ENCODE data around the gene SLC35G1. TPM values are rescaled to one million over a fixed set of nuclear protein-coding genes. Genes with fewer than 3 reads are reported as not detected.

Gene SLC35G1
- total RNA-seq, 1 experiment from 2014 or later = 4.1 TPM

DNA sequence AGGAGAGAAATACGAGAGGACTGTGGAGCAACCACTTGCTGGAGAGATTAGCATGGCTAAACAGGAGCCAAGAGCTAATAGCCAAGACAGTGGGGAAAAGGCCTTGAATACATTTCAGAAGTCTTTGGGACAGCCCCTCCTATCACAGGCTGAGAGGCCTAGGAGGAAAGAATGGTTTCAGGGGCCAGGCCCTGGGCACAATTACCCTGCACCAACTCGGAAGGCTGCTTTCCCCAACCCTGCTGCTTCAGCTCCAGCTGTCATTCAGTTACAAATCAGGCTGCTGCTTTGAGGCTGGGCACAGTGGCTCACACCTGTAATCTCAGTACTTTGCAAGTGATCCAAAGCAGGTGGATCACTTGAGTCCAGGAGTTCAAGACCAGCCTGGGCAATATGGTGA lies 32.0 kb upstream of the SLC35G1 start:
- CTCF ChIA-PET = interaction anchor here (0.6 kb wide), 1 partner anchor 582 kb away, joined by 3 read pairs; no protein-coding TSS in a partner anchor
- Histone ChIP-seq H2AFZ (no peak overlapping the region), H3K36me3 (ENCODE audit: low read depth) (no peaks in the 10 kb centered on the region), H3K4me2 (no peak overlapping the region), H3K4me3 (no peak overlapping the region), H3K9me3 (ENCODE audit: insufficient read depth, low read depth) (no peaks in the 10 kb centered on the region), H3K27me3 (ENCODE audit: insufficient read depth, low read depth) (no peaks in the 10 kb centered on the region), H3K9me2 (ENCODE audit: insufficient read depth) (no peaks in the 10 kb centered on the region), H3F3A (ENCODE audit: insufficient read depth, low read depth) (no peaks in the 10 kb centered on the region), H3K27ac (no peak overlapping the region), H4K20me1 (ENCODE audit: insufficient read depth) (no peaks in the 10 kb centered on the region), H3K79me2 (ENCODE audit: low read depth) (no peaks in the 10 kb centered on the region), H3K4me1 (replicated peaks; ENCODE audit: insufficient read depth) (no peaks in the 10 kb centered on the region)
- DNase-seq = no peak
- TF ChIP-seq EZH2 (IDR thresholded peaks at IDR 0.05; ENCODE audit: low read depth) = no peak
- TF ChIP-seq, protein P1, sequence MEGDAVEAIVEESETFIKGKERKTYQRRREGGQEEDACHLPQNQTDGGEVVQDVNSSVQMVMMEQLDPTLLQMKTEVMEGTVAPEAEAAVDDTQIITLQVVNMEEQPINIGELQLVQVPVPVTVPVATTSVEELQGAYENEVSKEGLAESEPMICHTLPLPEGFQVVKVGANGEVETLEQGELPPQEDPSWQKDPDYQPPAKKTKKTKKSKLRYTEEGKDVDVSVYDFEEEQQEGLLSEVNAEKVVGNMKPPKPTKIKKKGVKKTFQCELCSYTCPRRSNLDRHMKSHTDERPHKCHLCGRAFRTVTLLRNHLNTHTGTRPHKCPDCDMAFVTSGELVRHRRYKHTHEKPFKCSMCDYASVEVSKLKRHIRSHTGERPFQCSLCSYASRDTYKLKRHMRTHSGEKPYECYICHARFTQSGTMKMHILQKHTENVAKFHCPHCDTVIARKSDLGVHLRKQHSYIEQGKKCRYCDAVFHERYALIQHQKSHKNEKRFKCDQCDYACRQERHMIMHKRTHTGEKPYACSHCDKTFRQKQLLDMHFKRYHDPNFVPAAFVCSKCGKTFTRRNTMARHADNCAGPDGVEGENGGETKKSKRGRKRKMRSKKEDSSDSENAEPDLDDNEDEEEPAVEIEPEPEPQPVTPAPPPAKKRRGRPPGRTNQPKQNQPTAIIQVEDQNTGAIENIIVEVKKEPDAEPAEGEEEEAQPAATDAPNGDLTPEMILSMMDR (conservative IDR thresholded peaks at IDR 0.05) = no peak
- POLR2A ChIA-PET (ENCODE audit: unreplicated experiment) = no interaction called here
- BruUV-seq (replicated peaks) = no TSS peak
- intact Hi-C loops (cut with micrococcal nuclease; ENCODE audit: unreplicated experiment) = no loop called here

DNA sequence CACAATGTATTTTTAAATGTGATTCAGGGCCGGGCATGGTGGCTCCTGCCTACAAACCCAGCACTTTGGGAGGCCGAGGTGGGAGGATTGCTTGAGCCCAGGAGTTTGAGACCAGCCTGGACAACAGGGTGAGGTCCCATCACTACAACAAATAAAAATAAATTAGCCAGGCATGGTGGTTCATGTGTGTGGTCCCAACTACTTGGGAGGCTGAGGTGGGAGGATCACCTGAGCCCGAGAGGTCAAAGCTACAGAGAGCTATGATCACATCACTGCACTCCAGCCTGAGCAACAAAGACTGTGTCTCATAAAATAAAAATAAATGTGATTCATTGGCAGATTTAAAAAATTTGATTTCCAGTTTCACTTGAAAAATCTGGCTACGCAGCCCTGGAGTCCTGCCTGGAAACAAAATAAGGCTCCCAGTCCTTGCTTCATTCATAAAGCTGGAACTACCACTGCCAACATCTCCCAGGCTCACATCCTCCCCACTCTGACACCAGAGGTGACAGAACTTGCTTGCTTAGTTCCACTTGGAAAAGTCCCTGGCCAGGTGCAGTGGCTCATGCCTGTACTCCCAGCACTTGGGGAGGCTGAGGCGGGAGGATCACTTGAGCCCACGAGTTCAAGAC lies 27.9 kb upstream of the SLC35G1 start:
- TF ChIP-seq, protein P1 (conservative IDR thresholded peaks at IDR 0.05) = no peak
- no peak for TF ChIP-seq EZH2 (IDR thresholded peaks at IDR 0.05; ENCODE audit: low read depth)
- Histone ChIP-seq H4K20me1 (ENCODE audit: insufficient read depth) (no peaks in the 10 kb centered on the region), H3K27me3 (ENCODE audit: insufficient read depth, low read depth) (no peaks in the 10 kb centered on the region), H3K4me1 (replicated peaks; ENCODE audit: insufficient read depth) (no peaks in the 10 kb centered on the region), H3K4me2 (no peak overlapping the region), H3K4me3 (no peak overlapping the region), H3K79me2 (ENCODE audit: low read depth) (no peaks in the 10 kb centered on the region), H3K9me3 (ENCODE audit: insufficient read depth, low read depth) (no peaks in the 10 kb centered on the region), H3K36me3 (ENCODE audit: low read depth) (no peaks in the 10 kb centered on the region), H2AFZ (no peak overlapping the region), H3K27ac (no peak overlapping the region), H3K9me2 (ENCODE audit: insufficient read depth) (no peaks in the 10 kb centered on the region), H3F3A (ENCODE audit: insufficient read depth, low read depth) (no peaks in the 10 kb centered on the region)
- BruUV-seq (replicated peaks) = no TSS peak
- DNase-seq = no peak
- CTCF ChIA-PET = no interaction called here
- intact Hi-C loops (cut with micrococcal nuclease; ENCODE audit: unreplicated experiment) = no loop called here
- POLR2A ChIA-PET (ENCODE audit: unreplicated experiment) = interaction anchor here (0.6 kb wide), 1 partner anchor 176 kb away, joined by 8 read pairs; no protein-coding TSS in a partner anchor

DNA sequence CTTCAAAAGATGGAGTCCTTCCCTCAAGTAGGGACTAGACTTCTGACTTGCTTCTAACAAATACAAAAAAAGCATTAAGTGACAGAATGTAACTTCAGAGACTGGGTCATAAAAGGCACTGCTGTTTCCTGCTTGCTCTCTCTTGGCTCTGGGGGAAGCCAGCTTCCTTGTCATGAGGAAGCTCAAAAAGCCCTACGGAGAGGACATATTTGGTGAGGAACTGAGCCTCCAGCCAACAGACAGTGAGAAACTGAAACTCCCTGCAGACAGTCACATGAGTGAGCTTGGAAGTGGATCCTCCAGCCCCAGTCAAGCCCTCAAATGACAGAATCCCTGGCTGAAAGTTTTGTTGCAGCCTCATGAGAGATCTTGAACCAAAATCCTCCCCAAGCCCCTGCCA lies 26.3 kb upstream of the SLC35G1 start:
- no peak for TF ChIP-seq EZH2 (IDR thresholded peaks at IDR 0.05; ENCODE audit: low read depth)
- TF ChIP-seq, protein P1 (conservative IDR thresholded peaks at IDR 0.05) = no peak
- no peak overlapping the region for H3K27ac ChIP-seq
- H3K9me2 ChIP-seq (ENCODE audit: insufficient read depth) = no peaks in the 10 kb centered on the region
- ChIA-PET CTCF (no interaction called here), POLR2A (ENCODE audit: unreplicated experiment) (no interaction called here)
- H4K20me1 ChIP-seq (ENCODE audit: insufficient read depth) = no peaks in the 10 kb centered on the region
- H3K4me1 ChIP-seq (replicated peaks; ENCODE audit: insufficient read depth) = no peaks in the 10 kb centered on the region
- H3K27me3 ChIP-seq (ENCODE audit: insufficient read depth, low read depth) = no peaks in the 10 kb centered on the region
- H3K9me3 ChIP-seq (ENCODE audit: insufficient read depth, low read depth) = no peaks in the 10 kb centered on the region
- H3K79me2 ChIP-seq (ENCODE audit: low read depth) = no peaks in the 10 kb centered on the region
- H3K36me3 ChIP-seq (ENCODE audit: low read depth) = no peaks in the 10 kb centered on the region
- BruUV-seq (replicated peaks) = no TSS peak
- DNase-seq = no peak
- no peak overlapping the region for H3K4me3 ChIP-seq
- H2AFZ ChIP-seq = no peak overlapping the region
- H3K4me2 ChIP-seq = no peak overlapping the region
- no peaks in the 10 kb centered on the region for H3F3A ChIP-seq (ENCODE audit: insufficient read depth, low read depth)
- intact Hi-C loops (cut with micrococcal nuclease; ENCODE audit: unreplicated experiment) = no loop called here
